ENCODE measurements around the gene CRB3.

CRB3 gene

DNA sequence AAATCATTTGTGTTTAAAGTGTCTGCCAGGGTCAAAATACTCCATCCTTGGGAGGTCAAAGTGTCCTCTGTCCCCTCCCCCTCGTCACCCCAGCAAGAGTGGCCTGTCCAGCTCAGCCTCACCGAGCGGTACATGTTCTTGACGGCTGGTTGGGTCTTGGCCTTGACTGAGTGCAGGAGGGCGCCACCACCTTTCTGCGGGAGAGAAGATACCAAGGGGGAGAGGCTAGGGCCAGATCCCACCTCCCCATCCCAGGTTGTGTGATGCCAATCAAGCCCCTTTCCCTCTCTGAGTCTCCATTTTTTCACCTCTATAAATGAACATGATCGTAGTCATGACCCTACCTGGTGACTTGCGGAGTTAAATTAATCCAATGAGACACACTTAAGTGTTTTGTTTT, 6.1 kb downstream of the CRB3 start:
- no peak for DNase-seq

DNA sequence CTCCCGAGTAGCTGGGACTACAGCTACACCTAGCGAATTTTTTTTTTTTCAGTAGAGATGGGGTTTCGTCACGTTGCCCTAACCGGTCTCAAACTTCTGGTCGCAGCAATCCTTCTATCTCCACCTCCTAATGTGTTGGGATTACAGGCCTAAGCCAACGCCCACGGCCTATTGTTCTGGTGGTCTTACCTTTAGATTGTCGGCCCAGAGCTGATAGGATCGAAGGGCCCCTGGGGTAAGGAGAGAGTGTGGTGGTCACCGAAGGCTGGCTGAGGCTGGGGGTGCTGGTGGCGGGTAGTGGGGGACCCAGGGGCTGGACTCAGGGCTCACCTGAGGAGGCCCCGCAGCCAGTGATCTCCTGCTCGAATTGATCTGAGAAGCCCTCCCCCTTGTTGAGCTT, 7.0 kb downstream of the CRB3 start:
- no peak for DNase-seq

- no peak for DNase-seq
Measured at GRCh38 chr19:6472713-6473112, 8.6 kb downstream of the CRB3 start.

GRCh38 chr19:6473647-6474046, 9.6 kb downstream of the CRB3 start:
- no peak for DNase-seq

DNA sequence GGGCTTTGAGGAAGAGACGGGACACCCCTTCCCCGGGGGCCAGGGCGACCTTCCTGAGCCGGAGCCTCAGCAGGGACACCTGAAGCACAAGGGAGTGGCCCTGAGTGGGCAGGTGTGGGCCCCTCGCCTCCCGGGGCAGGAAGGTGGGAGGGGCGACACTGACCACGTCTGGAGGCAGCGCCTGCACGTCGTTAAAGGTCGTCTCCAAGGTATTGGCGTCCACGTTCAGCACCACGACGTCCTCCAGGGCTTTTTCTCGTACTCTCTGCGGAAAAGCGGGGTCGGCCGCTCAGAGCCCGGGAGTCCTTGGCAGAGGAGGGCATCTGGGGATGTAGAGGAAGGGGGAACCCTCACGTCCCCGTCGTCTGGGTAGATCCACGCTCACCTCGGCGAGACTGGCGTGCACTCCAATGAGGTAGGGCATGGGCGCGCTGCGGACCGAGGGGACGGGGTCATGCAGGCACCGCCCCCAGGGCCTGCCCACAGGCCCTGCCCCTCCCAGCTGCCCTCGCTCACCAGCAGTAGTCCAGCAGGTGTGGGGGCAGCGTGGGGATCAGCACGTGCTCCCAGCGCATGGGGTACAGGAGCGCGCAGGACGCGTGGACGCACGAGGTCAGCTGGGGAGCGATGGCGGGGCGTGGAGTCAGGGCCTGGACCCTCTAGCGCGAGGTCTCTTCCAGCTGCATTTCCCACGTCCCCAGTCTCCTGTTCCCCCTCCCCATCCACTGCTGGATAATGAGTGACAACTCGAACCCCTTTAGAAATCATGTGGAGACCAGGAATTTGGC, 11.4 kb downstream of the CRB3 start:
- no peak for DNase-seq

- DNase-seq = peak; percentile 67 to 80
Measured at GRCh38 chr19:6476155-6476895, 12.3 kb downstream of the CRB3 start.

GRCh38 chr19:6476896-6477431, 12.9 kb downstream of the CRB3 start:
- no peak for DNase-seq

GRCh38 chr19:6478815-6479214, 14.7 kb downstream of the CRB3 start:
- DNase-seq = no peak

DNA sequence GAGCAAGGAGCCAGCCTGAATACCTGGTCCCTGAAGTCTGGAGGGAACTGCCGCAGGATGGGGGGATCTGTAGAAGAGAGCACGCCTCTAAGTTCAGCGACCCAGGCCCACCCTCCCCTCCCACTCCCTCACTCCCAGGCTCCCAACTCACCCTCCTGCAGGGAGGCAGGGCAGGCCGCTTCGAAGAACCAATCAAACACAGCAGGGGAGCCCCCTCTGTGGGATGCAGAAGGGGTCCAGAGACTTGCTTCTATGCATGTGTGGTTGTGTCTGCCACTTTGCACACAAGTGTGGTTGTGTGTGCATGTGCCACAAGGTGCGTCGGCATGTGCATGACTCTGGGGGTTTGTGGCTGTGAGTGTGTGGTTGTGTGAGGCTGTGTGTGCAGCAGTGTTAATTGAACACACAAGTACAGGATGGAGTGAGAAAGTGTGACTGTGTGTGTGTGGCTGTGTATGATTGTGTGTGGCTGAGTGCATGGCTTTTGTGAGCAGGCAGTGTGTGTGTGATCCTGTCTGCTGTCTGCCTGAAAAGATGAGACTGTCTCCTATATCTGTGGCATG, 15.8 kb downstream of the CRB3 start:
- DNase-seq = no peak

GRCh38 chr19:6480848-6481415, 16.9 kb downstream of the CRB3 start:
- DNase-seq = no peak

- DNase-seq = peak; percentile 50 to 55
Measured at GRCh38 chr19:6481541-6482342, 17.7 kb downstream of the CRB3 start, which contains the start of gene DENND1C. Gene DENND1C, minus strand, starts transcription at chr19:6481787. Its CDS starts 92 bp downstream, at chr19:6481695.

DNA sequence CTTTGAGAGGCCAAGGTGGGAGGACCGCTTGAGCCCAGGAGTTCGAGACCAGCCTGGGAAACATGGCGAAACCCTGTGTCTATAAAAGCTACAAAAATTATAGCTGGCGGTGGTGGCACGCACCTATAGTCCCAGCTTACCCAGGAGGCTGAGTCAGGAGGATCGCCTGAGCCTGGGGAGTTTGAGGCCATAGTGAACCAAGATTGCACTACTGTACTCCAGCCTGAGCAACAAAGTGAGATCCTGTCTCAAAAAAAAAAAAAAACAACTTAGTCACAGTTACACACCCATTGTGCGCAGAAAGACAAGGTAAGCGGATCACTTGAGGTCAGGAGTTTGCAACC, 18.2 kb downstream of the CRB3 start:
- DNase-seq = no peak

- no peak for DNase-seq
Measured at GRCh38 chr19:6483235-6483634, 19.2 kb downstream of the CRB3 start.

- no peak for DNase-seq
Measured at GRCh38 chr19:6484230-6484629, 20.2 kb downstream of the CRB3 start.

- no peak for DNase-seq
Measured at GRCh38 chr19:6484831-6485230, 20.8 kb downstream of the CRB3 start.

- no peak for DNase-seq
Measured at GRCh38 chr19:6489278-6490061, 25.4 kb downstream of the CRB3 start.

DNA sequence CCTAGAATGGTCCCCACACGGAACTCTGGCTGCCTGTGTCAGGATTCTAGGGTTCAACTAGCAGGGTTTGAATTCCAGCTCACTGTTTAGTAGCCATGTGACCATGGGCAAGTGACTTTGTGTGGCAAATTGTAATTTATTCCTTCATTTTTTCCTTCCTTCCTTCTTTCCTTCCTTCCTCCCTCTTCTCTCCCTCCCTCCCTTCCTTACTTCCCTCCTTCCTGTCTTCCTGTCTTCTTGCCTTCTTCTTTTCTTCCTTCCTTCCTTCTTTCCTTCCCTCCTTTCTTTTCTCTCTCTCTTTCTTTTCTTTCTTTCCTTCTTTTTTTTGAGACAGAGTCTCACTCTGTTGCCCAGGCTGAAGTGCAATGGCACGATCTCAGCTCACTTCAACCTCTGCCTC, 26.1 kb downstream of the CRB3 start:
- no peak for DNase-seq

DNA sequence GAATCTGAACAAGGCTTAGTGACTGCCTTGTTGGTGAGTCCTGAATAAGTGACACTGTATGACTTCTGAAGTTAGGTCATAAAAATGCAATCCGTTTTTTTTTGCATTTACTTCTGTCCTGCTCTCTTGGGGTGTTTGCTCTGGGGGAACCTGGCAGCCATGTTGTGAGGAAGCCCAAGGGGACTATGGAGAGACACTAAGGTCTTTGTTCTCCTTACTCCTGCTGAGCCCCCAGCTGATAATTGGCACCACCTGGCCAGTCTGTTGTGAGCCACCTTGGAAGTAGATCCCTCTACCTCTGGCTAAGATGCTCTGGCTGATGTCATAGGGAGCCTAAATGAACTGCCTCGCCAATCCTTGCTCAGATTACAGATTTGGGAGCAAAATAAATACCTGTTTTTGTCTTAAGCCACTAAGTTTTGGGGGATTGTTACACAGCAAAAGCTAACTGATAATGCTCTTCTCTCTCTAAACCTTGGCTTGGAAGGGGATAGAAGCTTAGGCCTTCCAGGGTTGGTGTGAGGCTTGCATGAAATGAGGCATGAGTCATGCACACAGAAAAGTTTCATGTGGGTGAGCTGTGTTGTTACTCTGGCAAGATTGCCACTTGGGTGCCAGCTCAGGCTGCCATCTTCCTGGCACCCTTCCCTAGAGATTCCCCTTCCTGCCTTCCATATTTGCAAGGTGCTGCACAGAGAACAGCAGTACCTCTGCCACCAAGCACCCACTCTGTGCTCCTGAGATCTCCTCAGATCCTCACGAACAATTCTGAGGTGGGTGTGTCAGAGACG, 27.9 kb downstream of the CRB3 start:
- DNase-seq = no peak

GRCh38 chr19:6494438-6495036, 30.5 kb downstream of the CRB3 start:
- no peak for DNase-seq

DNA sequence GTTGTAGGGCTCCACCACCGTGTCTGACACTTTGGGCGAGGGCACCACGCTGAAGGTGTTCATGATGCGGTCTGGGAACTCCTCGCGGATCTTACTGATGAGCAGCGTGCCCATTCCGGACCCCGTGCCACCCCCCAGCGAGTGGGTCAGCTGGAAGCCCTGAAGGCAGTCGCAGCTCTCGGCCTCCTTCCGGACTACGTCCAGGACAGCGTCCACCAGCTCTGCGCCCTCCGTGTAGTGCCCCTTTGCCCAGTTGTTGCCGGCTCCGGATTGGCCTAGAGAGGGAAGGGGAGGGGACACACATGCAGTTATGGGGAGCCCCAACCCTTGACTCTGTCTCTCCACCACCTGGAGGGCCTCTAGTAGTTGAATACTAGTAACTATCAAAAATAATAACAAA, 31.9 kb downstream of the CRB3 start:
- no peak for DNase-seq
